ENCODE results near the gene BEX1.
A peak's percentile ranks its signal among the peaks of the same experiment; 100 is the strongest.

The BEX1 gene

DNA sequence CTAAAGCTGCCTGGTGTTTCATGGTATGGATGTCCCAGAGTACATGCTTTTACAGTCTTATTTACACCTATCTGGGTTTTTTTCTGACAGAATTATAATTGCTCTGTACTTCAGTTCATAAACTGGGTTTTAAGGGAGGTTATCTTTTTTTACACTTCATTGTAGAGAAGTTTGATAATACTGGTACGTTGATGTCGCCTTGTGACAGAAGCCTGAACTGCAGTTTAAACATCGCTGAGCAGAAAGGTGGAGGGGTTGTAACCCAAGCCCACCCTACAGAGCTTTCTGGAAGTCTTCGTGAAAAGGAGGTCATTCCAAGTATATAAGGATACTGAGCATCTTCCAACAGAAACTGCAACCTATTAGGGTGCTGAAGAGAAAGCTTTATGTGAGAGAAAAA lies 46.4 kb downstream of the BEX1 start:
- no peak for DNase-seq
- TF ChIP-seq, protein P1, sequence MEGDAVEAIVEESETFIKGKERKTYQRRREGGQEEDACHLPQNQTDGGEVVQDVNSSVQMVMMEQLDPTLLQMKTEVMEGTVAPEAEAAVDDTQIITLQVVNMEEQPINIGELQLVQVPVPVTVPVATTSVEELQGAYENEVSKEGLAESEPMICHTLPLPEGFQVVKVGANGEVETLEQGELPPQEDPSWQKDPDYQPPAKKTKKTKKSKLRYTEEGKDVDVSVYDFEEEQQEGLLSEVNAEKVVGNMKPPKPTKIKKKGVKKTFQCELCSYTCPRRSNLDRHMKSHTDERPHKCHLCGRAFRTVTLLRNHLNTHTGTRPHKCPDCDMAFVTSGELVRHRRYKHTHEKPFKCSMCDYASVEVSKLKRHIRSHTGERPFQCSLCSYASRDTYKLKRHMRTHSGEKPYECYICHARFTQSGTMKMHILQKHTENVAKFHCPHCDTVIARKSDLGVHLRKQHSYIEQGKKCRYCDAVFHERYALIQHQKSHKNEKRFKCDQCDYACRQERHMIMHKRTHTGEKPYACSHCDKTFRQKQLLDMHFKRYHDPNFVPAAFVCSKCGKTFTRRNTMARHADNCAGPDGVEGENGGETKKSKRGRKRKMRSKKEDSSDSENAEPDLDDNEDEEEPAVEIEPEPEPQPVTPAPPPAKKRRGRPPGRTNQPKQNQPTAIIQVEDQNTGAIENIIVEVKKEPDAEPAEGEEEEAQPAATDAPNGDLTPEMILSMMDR (IDR thresholded peaks at IDR 0.05; ENCODE audit: low read depth, low read length), result peak; percentile 20

DNA sequence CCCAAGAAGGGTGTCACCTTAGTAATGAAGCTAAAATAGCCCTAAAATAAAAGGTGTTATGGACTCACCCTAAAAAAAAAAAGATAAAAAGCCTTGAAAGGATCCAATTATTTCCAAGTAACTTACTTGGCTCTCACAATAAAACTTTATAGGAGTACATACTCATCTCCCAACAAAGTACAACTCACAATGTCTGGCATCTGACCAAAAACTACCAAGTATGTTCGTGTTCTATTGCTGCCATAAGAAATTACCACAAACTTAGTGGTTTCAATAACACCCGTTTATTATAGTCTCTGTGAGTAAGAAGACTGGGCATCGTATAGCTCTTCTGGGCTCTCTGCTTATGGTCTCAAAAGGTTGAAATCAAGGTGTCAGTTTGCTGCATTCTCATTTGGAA lies 51.0 kb downstream of the BEX1 start:
- Histone ChIP-seq H3K27me3 (no peaks in the 10 kb centered on the region), H3K36me3 (no peaks in the 10 kb centered on the region), H3K4me3 (ENCODE audit: low read depth, low read length) (no peak overlapping the region), H3K9me3 (no peaks in the 10 kb centered on the region), H3K4me1 (no peaks in the 10 kb centered on the region)
- no peak for DNase-seq
- TF ChIP-seq, protein P1 (IDR thresholded peaks at IDR 0.05; ENCODE audit: low read depth, low read length), result no peak

More for the DNA sequence above, 46.4 kb downstream of the BEX1 start:
- no peaks in the 10 kb centered on the region for H3K27me3 ChIP-seq
- H3K4me3 ChIP-seq (ENCODE audit: low read depth, low read length), result no peak overlapping the region
- no peaks in the 10 kb centered on the region for H3K4me1 ChIP-seq
- H3K36me3 ChIP-seq, result no peaks in the 10 kb centered on the region
- H3K9me3 ChIP-seq, result no peaks in the 10 kb centered on the region
